GM12878 (cell line): ENCODE data around the gene ANO1.

Experiments used
- ATF7 ChIP-seq: fragments of 450-650 bp; IDR thresholded peaks from 2 replicates; pipeline ENCODE4 v1.6.1; 2016; ENCODE audit warnings: low read depth, mild to moderate bottlenecking
- CEBPB ChIP-seq, 2 experiments: fragments of 150-350 bp in 1 of 2; IDR thresholded peaks; 2 replicates each; pipeline ENCODE4 v1.6.1; 2012 to 2014; ENCODE audit warnings: low read depth in 2 of 2, low read length in 2 of 2, borderline replicate concordance in 1 of 2, inconsistent platforms in 1 of 2
- CEBPZ ChIP-seq: fragments of 150-350 bp; IDR thresholded peaks from 2 replicates; pipeline ENCODE4 v1.6.1; 2016; ENCODE audit warnings: low read depth, low read length
- CTCF ChIP-seq, 3 experiments: IDR thresholded peaks in 2 of 3; conservative IDR thresholded peaks in 1 of 3; 2 replicates each; pipeline ENCODE4 v1.5.1; 2011; ENCODE audit warnings: low read depth in 3 of 3, low read length in 3 of 3, mild to moderate bottlenecking in 3 of 3, control low read depth in 2 of 3, moderate library complexity in 2 of 3, inconsistent platforms in 1 of 3, mixed read lengths in 1 of 3; ENCODE audit not compliant: control insufficient read depth in 2 of 3, insufficient read depth in 1 of 3; ENCODE audit errors: extremely low read depth in 1 of 3
- JUND ChIP-seq: IDR thresholded peaks from 2 replicates; pipeline ENCODE4 v1.6.1; 2012; ENCODE audit warnings: low read depth, mild to moderate bottlenecking, low read length, improper control_type of control experiment, moderate library complexity
- NFYB ChIP-seq: IDR thresholded peaks from 2 replicates; pipeline ENCODE4 v1.6.1; 2011; ENCODE audit warnings: low read depth, mild to moderate bottlenecking, low read length, improper control_type of control experiment, moderate library complexity; ENCODE audit not compliant: insufficient read depth
- SMC3 ChIP-seq: IDR thresholded peaks from 2 replicates; pipeline ENCODE4 v1.6.1; 2011; ENCODE audit warnings: low read length, improper control_type of control experiment, borderline replicate concordance
- SUZ12 ChIP-seq: fragments of 200-600 bp; sonication (generic); IDR thresholded peaks from one replicate; pipeline ENCODE4 v1.6.1; 2018; ENCODE audit warnings: antibody characterized with exemption, mild to moderate bottlenecking; ENCODE audit not compliant: unreplicated experiment
- TCF12 ChIP-seq: IDR thresholded peaks from 2 replicates; pipeline ENCODE4 v1.6.1; 2011; ENCODE audit warnings: low read depth, mild to moderate bottlenecking, low read length
- ZNF207 ChIP-seq: fragments of 450-650 bp; IDR thresholded peaks from 2 replicates; pipeline ENCODE4 v1.6.1; 2014; ENCODE audit warnings: antibody characterized with exemption, mild to moderate bottlenecking, borderline replicate concordance
- ZNF24 ChIP-seq: fragments of 450-650 bp; IDR thresholded peaks from 2 replicates; pipeline ENCODE4 v1.6.1; 2017; ENCODE audit warnings: antibody characterized with exemption, mild to moderate bottlenecking

- no peak for TF ChIP-seq JUND
- no peak for TF ChIP-seq CTCF (IDR thresholded peaks at IDR 0.05 in 2 of 3, conservative IDR thresholded peaks at IDR 0.05 in 1 of 3; ENCODE audit: control insufficient read depth in 2 of 3, extremely low read depth in 1 of 3, insufficient read depth in 1 of 3, low read depth in 3 of 3, low read length in 3 of 3)
- TF ChIP-seq SMC3: no peak
- TF ChIP-seq SUZ12: no peak
- TF ChIP-seq TCF12: no peak
- no peak for TF ChIP-seq ZNF24
- no peak for TF ChIP-seq CEBPB (IDR thresholded peaks at IDR 0.05; ENCODE audit: borderline replicate concordance in 1 of 2, low read depth in 2 of 2, low read length in 2 of 2)
- TF ChIP-seq NFYB: no peak
- no peak for TF ChIP-seq CEBPZ
- no peak for TF ChIP-seq ZNF207
- TF ChIP-seq ATF7: no peak
Measured at GRCh38 chr11:70220136-70220535, 142.0 kb downstream of the ANO1 start.
